Forelimb muscle (tissue), 1 donor: ENCODE measurements around the gene GNAQ. TPM values are rescaled to one million over a fixed set of nuclear protein-coding genes. Genes with fewer than 3 reads are reported as not detected.

Source experiments
- DNase-seq: peaks from one replicate; pipeline ENCODE4 v3.0.0-alpha.2; 2013; ENCODE audit warnings: low read depth
- polyA plus RNA-seq: library from polyadenylated mRNA; unstranded; fragments of 120-200 nt; gene quantifications from one replicate; pipeline ENCODE4 v1.2.1, GENCODE V29; 2013; ENCODE audit not compliant: insufficient read length

GNAQ gene
- polyA plus RNA-seq, 1 donor: 27.5 TPM

DNA sequence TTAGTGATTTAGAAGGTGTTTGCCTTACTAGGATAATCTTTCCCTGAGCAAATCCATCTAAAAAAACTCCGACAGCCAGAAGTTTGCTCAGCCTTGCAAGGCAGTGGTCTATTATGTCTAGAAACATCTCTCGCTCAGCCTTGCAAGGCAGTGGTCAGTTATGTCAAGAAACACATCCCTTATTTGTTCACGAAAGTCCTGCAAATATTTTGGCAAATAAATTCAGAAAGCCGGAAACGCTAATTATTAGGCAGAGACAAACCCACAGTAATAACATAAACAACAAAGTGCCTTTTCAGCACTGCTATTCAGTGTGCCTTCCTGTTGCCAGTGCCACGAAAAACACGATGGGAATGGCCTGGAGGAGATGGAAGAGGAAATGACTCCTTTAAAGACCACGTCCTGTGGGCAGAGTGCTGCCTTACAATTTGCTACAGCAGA, 184.5 kb downstream of the GNAQ start:
- DNase-seq: no peak

- DNase-seq: no peak
Observed at GRCh38 chr9:77844415-77844814, 187.2 kb downstream of the GNAQ start.

- no peak for DNase-seq
Observed at GRCh38 chr9:77843871-77844155, 187.8 kb downstream of the GNAQ start.

DNA sequence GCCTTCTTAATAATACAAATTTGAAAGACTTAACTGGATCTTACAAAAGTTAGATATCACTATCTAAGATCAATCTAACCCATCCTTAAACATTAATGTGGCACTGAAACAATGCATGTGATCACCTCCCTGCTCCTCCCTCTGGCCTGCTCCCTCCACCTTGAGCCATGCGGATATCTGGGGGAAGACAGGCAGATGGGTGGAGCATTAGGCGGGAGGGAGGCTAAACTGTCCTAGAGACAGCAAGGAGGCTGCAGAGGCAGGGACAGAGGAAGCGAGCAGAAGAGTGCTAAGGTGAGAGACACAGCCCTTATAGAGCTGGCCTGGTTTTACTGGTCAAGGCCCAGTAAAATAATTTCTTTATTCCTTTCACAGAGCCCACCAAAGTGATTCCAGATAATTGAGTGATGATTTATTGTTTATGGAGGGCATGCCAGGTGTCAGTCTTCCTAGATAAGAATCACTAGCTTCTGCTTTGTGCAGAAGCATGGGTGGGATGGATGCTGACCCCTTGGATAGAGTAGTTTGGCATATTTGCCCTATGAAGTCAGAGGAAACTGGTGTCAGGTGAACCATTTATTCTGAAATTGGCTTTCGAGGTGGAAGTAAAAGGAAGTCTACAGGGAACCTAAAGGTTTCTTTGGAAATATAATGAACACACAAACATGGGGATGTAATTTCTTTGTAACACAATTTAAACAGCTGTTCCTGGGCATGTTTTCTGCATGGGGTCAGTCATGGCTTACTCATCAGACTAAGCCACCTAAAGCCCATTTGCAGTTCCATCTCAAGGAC, 188.3 kb downstream of the GNAQ start:
- no peak for DNase-seq

- DNase-seq: no peak
Observed at GRCh38 chr9:77841739-77842386, 189.7 kb downstream of the GNAQ start.

GRCh38 chr9:77839459-77840140, 192.0 kb downstream of the GNAQ start:
- DNase-seq: no peak

GRCh38 chr9:77838986-77839385, 192.6 kb downstream of the GNAQ start:
- no peak for DNase-seq

DNA sequence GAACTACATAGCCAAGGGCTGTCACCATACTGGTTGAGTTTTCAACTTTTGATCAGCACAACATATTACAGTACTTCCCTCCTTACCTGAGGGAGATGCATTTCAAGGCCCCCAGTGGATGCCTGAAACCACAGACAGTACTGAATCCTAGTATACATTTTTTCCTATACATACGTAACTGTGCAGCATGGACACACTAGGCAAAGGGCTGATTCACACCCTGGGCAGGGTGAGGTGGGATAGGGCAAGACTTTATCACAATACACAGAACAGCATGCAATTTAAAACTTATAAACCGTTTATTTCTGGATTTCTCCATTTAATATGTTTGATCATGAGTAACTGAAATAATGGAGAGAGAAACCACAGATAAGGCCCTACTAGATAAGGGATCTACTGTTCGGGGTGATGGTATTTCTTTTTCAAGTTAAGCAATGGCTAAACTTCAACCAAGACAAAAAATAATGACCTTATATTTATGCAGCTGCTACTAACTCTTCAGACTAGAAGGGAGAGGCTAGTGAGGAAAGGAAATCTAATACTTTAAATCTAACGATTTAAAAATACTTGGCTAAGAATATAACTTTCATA, 196.6 kb downstream of the GNAQ start:
- no peak for DNase-seq

DNA sequence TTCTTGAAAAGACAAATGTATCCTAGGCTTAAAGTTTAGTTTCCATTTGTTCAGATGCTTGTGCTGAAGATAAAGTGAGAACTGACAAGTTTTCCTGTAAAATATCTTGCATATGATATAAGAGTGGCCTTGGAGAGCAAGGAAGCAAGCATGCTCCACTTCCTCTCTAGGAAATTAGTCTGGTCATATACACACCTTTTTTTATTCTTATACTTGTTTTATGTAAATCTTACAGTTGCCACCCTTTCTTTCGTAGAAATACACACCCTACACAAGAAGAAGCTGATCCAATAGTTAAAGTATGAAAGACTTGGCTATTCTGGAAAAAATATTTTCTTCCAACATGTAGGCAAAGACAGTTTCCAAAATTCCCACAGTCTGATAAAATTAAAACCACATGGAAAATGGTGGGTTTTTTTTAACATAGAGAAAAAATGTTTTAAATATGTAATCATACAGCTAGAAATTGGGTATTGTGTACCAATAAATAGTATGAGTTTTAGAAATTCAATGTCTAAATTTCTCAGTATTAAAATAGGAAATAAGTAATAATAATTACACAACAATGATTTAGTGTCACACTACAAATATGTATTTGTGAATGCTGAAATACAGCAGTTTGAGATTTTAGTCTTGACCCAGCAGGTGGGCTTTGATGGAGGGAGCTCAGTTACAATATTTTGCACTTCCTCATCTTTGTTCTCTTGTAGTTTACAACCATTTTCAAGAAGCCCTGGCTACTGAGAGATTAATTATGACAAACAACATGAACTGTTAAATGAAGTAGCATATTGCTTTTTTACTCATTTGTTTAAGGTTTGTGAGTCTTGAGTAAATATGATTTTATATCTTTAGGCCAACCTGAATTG, 197.8 kb downstream of the GNAQ start:
- DNase-seq: no peak

- no peak for DNase-seq
Observed at GRCh38 chr9:77832639-77833038, 199.0 kb downstream of the GNAQ start.

DNA sequence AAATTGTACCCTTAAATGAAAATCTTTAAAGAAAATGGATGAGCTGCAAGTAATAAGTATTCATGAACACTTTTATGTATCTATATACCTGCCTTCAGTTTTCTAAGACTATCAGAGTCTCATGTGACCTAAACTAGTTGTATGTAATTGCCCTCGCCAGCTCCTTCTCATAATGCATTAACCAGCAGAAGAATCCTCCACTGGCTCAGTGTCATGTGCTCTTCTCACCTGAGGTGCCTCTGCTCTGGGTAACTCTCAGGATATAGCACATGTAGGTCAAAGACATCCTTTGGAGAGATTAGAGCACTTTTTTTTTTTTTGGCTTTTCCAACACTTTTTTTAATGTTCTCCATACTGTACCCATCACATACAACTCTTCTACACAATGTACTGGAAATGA, 199.8 kb downstream of the GNAQ start:
- DNase-seq: no peak

- DNase-seq: no peak
Observed at GRCh38 chr9:77830618-77831285, 200.9 kb downstream of the GNAQ start.

GRCh38 chr9:77829420-77829819, 202.2 kb downstream of the GNAQ start:
- DNase-seq: no peak

DNA sequence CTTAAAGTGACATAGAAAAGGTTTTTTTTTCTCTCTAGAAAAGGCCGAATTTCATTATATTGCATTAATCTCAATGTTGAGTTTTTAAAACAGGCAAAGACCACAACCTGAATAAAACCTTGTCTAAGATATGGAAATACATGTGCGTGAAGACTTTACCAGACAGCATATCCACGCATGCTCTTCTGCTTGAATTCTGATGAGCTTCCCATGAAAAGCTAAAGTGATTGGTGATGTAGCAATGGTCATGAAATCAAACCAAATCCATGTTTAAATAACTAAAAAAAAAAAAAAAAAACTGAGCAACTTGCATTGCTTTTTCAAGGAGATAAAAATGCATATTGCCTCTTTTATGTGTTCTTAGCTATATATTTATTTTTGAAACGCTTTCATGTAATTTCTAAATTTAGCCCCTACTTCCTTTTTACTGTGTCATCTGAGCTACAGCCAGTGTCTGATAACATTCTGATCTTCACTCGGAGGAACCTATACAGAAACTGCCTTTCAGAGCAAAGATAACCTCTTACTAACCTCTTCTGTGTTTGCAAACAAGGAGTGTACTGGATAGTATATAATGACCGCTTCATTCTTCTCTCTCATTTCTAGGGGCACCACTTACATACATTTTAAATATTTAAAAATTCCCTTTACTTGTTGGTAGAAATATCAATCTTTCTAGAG, 204.4 kb downstream of the GNAQ start:
- no peak for DNase-seq

DNA sequence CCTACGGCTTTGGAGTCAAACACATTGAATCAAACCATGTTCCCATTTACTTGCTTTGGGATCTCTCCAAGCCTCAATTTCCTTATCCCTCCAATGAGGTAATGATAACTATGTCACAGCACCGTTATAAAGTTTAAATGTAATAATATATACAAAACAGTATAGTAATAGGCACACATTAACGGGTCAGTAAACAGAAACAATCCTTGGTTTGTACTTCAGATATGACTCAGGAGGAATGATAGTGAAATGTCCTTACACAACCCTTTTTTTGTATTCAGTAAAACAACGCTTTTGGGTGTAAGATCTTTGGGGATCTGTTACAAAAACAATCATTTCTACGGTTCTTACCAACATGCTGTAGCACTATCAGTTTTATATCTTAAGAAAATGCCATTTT, 205.0 kb downstream of the GNAQ start:
- no peak for DNase-seq

DNA sequence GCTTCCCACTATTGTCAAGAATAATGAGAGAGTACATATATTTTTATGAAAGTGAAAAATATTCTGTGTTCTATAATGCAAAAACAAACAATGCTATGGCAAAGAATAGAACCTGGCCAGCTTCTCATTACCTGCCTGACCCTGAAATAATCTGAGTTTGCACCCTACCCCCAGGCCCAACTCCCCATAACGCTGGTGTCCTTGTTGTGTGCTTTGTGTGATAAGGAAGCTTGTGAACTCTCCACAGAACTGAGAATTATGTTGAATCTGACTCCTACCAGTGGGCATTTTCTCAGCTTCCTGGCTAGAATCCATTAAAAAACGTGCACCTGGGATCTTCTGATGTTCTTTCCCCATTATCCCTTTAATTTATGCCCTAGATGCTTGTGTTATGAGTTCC, 205.5 kb downstream of the GNAQ start:
- no peak for DNase-seq

DNA sequence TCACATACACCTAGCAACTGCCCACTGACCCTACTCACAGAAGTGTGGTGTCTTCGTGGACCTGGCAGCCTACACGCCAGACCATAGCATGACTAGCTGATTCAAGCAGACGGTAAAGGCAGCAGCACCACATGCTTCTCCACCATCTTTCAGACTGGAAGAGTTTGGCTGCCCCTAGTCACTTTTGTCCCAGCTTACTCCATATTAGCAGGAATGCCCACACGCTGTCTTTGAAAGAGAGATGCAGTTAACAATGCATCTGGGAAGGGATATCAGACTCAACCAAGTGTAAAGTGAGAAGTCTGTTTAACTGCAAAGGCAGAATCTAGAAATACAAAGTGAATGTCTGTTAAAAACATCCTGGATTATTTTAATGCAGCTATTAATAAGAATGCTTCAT, 206.2 kb downstream of the GNAQ start:
- no peak for DNase-seq

DNA sequence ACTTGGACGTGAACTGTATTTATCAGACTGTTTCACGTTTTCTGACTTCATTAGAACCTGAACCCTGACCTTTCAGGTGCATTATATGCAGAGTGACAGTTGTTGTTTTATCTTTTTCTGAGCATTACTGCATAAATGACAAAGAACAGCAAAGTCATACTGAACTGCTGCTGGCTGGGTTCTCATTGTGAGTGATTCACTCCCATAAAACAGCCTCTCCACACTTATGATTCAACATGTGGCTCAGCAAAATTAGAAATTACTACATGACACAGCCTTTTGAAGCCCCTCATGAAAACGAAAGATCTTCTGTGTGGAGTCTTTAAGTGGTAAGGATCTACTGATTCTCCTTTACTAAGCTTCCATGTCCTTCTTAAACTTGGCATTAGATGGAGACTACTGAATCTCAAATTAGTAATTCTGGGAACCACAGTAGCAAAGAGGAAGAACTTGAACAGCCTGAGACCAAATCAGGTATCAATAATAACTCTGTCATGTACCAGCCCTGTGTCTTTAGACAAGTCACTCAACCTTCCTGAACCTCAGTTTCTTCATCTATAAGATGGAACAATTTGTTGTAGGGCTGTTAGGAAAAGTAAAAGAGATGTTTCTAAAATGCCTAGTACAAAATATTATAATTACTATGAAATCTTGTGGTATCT, 211.2 kb downstream of the GNAQ start:
- no peak for DNase-seq

DNA sequence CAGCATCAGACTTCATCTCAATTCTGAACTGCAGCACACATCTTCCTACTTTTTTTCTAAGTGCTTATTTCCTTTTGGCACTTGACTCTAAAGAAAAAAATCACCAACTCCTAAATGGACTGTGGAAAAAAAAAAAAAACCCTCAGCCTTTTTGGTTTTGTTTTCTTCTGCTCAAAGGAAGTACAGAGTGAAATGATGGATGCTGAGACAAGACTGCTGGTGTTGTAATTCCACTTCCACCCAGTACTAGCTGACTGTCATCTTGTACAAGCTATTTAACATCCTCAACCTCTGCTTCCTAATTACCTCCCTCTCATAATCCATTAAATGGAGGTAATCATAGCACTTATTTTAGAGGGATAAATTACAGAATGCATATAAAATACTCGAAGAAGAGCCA, 212.0 kb downstream of the GNAQ start:
- DNase-seq: no peak
